Measurements from ENCODE around the gene WDR70.
"Not testable (repeated sequence)": the region's sequence is repeated elsewhere in the genome, so short reads cannot be mapped to it uniquely, and the experiment has no call there.

WDR70 gene

DNA sequence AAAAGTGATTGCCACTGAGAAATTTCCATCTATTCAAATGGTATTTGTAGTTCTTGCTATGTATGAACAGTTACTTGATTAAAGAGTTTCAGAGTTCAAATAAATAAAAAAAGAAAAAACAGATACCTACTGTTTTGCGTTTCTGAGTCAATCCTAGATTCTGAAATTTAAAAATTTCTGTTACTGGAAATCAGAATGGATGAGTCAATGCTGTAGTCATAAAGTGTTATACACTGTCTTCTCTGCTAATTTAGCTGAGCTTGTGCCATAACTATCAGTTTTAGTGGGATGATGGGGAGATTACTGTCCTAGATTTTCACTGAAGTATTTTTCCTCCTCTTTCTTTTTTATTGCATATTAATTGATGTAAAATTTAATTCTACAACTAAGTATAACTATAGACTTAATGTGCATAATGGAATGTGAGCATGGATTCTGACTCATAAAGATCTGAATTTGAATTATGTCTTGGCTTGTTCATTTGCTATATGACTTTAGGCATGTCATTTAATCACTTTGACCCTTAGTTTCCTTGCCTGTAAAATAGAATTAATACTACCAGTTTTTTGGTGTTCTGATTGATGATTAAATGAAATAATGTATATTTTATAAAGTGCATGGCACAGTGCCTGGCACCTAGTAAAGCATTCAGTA is 75.4 kb downstream of the WDR70 start:
- peak; percentile 48 for DNase-seq (ENCODE audit: low read depth)

- DNase-seq (ENCODE audit: low read depth), result not testable (repeated sequence)
Measured at GRCh38 chr5:37463191-37464051, 84.3 kb downstream of the WDR70 start.

DNA sequence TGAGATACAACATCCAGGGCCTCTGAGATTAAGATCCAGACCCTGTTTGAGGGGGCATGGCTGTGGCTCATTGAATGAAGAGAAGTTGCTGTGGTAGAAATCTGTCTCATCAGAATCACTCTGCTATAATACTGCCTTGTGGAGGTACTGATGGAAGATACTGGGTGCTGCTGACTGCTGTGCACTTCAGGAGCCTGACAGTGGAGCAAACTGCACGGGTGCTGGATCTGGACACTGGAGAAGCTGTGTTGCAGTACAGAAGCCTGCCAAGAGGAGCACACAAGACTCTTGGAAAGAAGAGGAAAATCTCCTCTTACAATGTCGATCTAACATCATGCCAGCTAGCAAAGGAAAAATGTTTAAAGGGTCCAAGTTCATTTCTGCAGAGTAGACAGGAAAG is 85.5 kb downstream of the WDR70 start:
- not testable (repeated sequence) for DNase-seq (ENCODE audit: low read depth)

DNA sequence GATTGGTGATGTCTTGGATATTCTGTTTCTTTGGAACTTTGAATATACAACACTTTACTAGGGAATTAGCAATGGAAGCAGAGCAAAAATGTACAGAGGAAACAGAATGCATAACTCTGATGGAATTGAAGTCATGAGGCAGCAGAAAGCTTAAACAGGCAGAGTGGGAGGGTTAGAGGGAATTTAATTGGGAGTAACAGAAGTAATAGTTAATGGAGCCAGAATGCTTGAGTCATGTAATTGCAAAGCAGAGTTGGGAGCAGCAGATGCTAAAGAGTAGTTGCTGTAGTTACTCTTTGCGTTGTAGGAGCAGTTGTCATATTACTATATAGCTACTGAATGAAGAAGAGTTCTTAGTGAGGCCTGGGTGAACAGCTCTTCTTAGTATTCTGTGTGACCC is 90.3 kb downstream of the WDR70 start:
- DNase-seq (ENCODE audit: low read depth), result peak; percentile 58

GRCh38 chr5:37471666-37472197 is 92.6 kb downstream of the WDR70 start:
- no peak for DNase-seq (ENCODE audit: low read depth)

- DNase-seq (ENCODE audit: low read depth), result no peak
Measured at GRCh38 chr5:37477426-37477825, 98.3 kb downstream of the WDR70 start.

GRCh38 chr5:37478121-37478894 is 99.2 kb downstream of the WDR70 start:
- no peak for DNase-seq (ENCODE audit: low read depth)

DNA sequence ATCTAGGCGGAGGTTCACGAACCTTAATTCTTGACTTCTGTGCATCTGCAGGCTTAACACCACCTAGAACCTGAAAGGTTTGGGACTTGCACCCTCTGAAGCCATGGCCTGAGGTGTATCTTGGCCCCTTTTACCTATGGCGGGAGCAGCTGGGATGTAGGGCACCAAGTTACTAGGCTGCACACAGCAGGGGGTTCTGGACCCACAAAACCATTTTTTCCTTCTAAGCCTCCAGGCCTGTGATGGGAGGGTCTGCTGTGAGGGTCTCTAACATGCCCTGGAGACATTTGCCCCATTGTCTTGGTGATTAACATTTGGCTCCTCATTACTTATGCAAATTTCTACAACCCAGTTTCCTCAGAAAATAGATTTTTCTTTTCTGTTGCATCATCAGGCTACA is 102.3 kb downstream of the WDR70 start:
- DNase-seq (ENCODE audit: low read depth), result not testable (repeated sequence)

DNA sequence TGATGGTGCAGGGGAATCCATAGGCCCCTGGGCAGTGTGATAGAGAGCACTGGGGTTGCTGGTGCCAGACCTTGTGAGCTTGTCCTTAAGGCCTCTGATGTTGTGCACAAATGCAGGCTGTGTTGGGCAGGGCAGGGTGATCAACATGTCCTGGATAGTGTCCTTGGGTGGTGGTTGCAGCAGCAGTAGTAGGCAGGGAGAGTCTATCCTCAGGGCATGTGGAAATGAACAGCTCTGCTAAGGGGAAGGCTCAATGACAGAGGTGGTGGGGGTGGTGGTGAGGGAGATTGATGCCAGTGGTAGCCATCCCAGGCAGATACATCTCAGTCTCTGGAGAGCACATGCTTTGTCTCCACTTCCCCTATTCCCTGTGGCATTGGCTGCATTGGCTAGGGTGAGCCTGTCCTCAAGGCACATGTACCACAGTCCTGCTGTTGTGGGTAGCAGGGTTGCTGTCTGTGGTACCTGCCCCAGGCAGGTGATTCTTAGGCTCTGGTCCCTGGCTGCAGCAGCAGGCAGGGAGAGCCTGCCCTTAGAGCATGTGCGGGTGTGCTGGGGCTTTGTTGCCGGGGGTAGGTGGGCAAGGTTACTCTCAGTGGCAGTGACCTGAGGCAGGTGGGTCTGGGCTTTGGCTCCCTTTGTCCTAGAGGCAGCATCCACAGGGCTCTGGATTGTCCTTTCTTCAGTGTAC is 111.1 kb downstream of the WDR70 start:
- DNase-seq (ENCODE audit: low read depth), result no peak

DNA sequence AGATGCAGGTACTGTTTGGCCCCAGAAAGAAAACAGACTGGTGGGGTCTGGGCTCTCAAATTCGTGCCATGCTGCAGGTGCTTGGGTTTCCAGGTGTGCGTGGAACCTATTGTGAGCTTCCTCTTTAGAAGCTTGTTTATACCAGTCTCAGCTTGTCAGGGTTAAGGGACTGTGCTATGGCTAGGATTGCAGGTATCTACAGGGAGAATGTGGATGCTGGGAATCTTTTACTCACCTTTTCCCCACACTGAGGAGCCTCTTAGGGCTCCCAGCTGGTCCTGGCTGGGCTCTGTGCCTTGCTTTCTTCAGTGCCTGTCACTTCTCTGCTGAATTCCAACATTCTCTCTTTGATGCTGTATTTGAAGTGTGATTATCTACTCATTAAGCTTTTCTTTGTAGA is 111.8 kb downstream of the WDR70 start:
- DNase-seq (ENCODE audit: low read depth), result no peak

DNA sequence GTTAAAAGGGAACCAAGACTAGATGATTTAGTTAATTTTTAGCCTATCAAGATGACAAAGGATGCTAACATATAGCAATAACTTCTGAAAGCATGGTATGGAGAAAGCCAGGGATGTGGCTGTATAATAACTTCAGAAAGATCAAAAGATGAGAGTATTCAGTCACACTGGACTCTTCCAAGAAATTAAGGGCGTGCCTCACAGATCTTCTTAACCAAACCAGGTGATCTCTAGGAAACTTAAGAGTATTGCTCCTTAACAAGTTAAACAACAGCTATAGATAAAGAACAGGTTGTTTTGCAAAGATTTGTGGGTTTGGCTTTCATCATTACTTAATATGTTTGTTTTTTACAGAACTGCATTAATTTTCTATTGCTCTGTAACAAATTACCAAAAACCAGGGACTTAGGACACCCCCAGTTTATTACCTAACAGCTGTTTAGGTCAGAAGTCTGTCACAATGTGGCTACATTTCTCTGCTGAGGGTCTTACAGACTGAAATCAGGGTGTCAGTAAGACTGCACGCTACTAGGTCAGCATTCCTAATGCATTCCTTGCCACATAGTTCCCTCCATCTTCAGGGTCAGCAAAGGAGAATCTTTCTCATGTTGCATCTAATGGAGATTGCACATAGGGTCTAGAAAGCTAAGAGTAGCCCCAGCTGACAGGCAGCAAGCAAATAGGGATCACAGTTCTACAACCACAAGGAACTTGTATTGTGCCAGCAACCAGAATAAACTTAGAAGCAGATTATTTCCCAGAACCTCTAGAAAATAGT is 113.8 kb downstream of the WDR70 start:
- peak; percentile 1 for DNase-seq (ENCODE audit: low read depth)

GRCh38 chr5:37494756-37495155 is 115.6 kb downstream of the WDR70 start:
- DNase-seq (ENCODE audit: low read depth), result peak; percentile 55

GRCh38 chr5:37495210-37495609 is 116.1 kb downstream of the WDR70 start:
- DNase-seq (ENCODE audit: low read depth), result peak; percentile 65

DNA sequence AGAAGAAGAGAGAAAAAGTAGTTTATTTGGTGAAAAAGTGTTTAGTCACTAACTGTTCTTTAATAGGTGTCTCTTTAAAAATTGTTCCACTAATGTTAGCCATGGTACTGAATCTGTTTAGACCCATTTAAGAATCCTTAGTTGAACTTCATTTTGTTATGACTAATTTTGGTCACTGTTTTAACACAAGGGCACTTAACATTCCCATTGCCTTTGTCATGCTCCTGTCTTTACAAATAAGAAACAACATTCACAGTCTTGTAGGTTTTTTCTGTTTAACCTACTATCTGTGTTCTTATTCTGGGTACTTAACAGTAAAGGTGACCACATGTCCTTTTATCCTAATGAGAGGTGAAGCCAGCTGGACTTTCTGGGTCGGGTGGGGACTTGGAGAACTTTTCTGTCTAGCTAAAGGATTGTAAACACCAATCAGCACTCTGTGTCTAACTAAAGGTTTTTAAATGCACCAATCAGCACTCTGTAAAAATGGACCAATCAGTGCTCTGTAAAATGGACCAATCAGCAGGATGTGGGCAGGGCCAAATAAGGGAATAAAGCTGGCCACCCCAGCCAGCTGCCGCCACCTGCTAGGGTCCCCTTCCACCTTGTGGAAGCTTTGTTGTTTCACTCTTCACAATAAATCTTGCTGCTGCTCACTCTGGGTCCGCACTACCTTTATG is 116.7 kb downstream of the WDR70 start:
- peak; percentile 89 for DNase-seq (ENCODE audit: low read depth)

DNA sequence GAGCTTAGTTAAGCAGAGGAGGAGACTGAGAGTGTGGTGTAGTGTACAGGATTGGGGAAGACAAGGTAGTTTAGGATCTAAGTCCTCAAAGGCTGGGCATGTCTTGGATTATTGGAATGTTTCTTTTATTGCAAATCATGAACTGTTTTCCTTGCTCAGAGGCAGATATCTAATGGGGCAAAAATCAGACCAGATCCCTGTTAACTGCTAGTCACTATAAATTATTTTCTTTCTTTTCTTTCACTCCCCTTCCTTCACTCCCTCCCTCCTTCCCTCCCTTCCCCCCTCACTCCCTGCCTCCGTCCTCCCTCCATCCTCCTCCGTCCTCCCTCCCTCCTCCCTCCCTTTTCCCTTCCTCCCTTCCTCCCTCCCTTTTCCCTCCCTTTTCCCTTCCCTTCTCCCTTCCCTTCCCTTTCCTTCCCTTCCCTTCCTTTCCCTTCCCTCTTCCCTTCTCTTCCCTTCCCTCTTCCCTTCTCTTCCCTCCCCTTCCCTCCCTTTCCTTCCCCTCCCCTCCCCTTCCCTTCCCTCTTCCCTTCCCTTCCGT is 117.9 kb downstream of the WDR70 start:
- peak; percentile 3 for DNase-seq (ENCODE audit: low read depth)

DNA sequence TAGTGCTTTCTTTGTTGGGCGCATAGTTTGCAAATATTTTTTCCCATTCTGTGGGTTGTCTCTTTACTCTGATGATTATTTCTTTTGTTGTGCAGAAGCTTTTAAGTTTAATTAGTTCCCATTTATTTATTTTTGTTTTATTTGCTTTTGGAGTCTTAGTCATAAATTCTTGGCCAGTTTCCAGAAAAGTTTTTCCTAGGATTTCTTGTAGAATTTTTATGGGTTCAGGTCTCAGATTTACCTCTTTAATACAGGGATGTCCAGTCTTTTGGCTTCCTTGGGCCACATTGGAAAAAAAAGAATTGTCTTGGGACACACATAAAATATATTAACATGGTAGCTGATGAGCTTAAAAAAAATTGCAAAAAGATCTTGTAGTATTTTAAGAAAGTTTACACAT is 122.0 kb downstream of the WDR70 start:
- peak; percentile 37 for DNase-seq (ENCODE audit: low read depth)

DNA sequence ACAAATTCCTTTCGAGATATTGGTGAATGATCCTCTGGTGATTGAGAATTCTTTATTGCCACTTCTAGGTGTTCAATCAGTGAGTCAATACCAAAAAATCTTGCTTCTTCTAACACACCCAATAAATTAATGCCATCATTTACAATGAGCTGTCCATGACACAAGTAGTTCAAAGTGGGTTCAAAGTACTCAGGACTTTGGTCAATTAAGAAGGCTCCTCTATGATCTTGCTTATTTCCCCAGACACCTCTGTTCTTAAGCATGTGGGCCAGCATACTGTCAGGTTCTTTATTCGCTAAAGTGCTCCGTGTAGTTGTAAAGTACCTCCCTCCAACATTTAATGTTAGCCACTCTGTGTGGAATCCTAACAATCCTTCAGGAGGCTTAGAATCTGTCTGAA is 127.1 kb downstream of the WDR70 start:
- DNase-seq (ENCODE audit: low read depth), result no peak

GRCh38 chr5:37506722-37507121 is 127.6 kb downstream of the WDR70 start:
- DNase-seq (ENCODE audit: low read depth), result no peak

GRCh38 chr5:37511646-37512045 is 132.5 kb downstream of the WDR70 start:
- DNase-seq (ENCODE audit: low read depth), result no peak

DNA sequence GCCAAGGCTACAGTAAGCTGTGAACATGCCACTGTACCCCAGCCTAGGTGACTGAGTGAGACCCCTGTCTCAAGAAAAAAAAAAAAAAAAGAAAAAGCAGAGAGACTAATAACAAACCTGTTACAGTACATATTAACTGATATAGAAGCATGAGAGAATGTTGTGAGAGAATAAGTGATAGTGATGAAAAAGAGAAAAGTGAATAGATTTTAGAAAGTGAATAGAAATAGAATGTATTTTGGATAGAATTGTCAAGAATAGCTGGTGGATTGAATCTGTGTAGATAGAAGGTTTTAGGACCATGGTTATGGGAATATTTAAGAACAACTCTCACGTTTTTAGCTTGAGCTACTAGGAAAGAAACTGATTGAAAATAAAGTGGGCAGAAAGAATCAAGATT is 135.8 kb downstream of the WDR70 start:
- no peak for DNase-seq (ENCODE audit: low read depth)
